ENCODE results near the gene IST1.

The IST1 gene

DNA sequence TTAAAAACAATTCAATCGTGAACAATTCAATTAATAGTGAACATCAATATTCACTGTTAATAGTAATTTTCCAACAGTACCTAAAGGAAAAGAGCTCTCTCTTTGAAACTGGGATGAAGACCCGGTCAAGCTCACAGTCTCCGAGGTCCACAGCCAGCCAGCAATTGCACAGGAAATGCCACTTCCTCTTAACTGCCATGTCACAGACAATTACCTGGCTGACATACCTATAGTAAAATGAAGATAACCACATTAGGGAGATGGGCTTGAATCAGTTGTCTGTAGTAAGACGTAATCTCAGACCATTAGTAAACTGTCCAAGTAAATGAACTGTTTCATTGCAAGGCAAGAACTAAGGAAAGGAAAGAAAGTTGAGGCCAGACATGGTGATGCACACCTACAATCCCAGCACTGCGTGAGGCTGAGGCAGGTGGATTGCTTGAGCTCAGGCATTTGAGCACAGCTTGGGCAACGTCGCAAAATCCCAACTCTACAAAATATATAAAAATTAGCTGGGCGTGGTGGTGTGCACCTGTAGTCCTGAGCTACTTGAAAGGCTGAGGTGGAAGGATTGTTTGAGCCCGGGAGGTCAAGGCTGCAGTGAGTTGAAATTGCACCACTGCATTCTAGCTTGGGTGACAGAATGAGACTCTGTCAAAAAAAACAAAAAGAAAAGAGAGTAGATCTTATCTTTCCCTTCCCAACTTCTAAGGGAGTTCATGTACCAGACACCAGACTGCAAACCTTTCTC lies 68.0 kb downstream of the IST1 start:
- no peak for DNase-seq (ENCODE audit: low read depth)

GRCh38 chr16:71965223-71965622 lies 69.9 kb downstream of the IST1 start:
- DNase-seq (ENCODE audit: low read depth): no peak

GRCh38 chr16:71966932-71967331 lies 71.6 kb downstream of the IST1 start:
- DNase-seq (ENCODE audit: low read depth): no peak

GRCh38 chr16:71969353-71969752 lies 74.0 kb downstream of the IST1 start:
- no peak for DNase-seq (ENCODE audit: low read depth)

DNA sequence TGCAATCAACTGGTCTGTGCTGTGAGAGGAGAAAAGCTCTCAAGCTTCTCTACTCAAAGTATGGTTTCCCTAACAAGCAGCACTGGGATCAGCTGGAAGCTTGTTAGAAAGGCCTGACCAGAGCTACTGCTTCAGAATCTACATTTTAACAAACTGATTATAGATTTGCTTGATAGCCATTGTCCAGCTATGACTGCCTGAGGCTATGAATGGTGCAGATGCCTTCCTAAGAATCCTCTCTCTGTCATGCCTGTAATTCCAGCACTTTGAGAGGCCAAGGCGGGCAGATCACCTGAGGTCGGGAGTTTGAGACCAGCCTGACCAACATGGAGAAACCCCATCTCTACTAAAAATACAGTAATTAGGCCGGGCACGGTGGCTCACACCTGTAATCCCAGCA lies 76.2 kb downstream of the IST1 start:
- DNase-seq (ENCODE audit: low read depth): no peak

GRCh38 chr16:71972356-71972755 lies 77.0 kb downstream of the IST1 start:
- DNase-seq (ENCODE audit: low read depth): no peak

- DNase-seq (ENCODE audit: low read depth): no peak
Observed at GRCh38 chr16:71973001-71973400, 77.7 kb downstream of the IST1 start.

DNA sequence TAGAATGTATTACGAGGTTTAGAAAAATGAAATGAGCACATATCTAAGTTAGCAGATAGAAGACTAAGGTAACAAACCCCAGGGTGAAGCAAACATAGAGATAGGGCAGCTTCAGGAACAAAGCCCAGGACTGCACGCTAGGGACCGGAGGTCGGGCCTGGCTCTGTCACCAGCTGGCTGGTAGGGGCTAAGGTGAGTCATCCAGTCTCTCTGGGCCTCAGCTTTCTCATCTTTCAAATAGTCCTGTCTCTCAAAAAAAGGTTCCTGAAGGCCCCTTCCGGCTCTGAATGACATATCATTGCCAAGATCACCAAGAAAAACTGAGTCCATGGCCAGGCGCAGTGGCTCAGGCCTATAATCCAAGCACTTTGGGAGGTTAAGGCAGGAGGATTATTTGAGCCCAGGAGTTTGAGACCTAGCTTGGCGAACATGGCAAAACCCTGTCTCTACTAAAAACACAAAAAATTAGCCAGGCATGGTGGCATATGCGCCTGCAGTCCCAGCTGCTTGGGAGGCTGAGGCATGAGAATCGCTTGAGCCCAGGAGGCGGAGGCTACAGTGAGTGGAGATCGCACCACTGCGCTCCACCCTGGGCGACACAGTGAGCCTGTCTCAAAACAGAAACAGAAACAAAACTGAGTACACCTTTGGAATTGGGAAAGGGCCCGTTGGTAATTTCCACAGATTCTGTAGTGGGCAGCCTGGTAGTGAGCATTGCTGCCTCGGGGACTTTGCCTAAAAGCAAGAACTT lies 78.9 kb downstream of the IST1 start:
- no peak for DNase-seq (ENCODE audit: low read depth)

Measured in fibroblast of gingiva (primary cell).